K562 (cell line): ENCODE data around the gene ENDOG. TPM values are rescaled to one million over a fixed set of nuclear protein-coding genes. Genes with fewer than 3 reads are reported as not detected.
A peak's percentile ranks its signal among the peaks of the same experiment; 100 is the strongest.
"Not testable (repeated sequence)": the region's sequence is repeated elsewhere in the genome, so short reads cannot be mapped to it uniquely, and the experiment has no call there.

Experiments
- ATAC-seq: fragments of 200-7000 bp; cut with Tn5 transposase; 3 replicates; pipeline ENCODE4 v1.9.1; 2020; ENCODE audit warnings: moderate library complexity
- BruUV-seq: library from RNA; stranded (reverse); fragments of 400-500 nt; replicated peaks from 2 replicates; lab custom pipeline; 2021; lab: Mats Ljungman, UMichigan
- CTCF ChIA-PET: fragments of 300-600 bp; formaldehyde crosslinking; extraction: SDS; loops from one replicate; lab custom pipeline; 2021; ENCODE audit warnings: low intra/inter-chr PET ratio; lab: Yijun Ruan, JAX
- POLR2A ChIA-PET: fragments of 300-600, 350-650 bp; sonication (Branson Sonifier 250); formaldehyde crosslinking; extraction: SDS; loops from one replicate; lab custom pipeline; 2021; ENCODE audit warnings: antibody characterized with exemption, inconsistent platforms; lab: Yijun Ruan, JAX
- DNase-seq, 4 experiments: peaks; one replicate each; pipeline versions ENCODE4 v3.0.0 to v3.0.0-alpha.2; 2011 to 2018; ENCODE audit warnings: low spot score in 3 of 4, mixed read lengths in 3 of 4; ENCODE audit errors: extremely low read depth in 1 of 4
- FAIRE-seq: peaks from 2 replicates; lab custom pipeline; 2011; peaks lifted over from hg19 to GRCh38; lab: Jason Lieb, UNC
- H2AFZ ChIP-seq: 2 replicates; pipeline ENCODE4 v1.6.0; 2011; ENCODE audit warnings: low read depth, low read length, control low read depth, inconsistent platforms
- H3K27ac ChIP-seq: fragments of 200-600 bp; 3 replicates; pipeline ENCODE4 v1.8.0; 2011; ENCODE audit warnings: low read depth, mild to moderate bottlenecking, control low read depth, inconsistent platforms, low read length, moderate library complexity, mixed read lengths; ENCODE audit errors: extremely low read depth
- H3K27me3 ChIP-seq, 2 experiments: fragments of 300-600 bp in 1 of 2; 2 replicates in 1 of 2; 3 replicates in 1 of 2; pipeline versions ENCODE4 v1.6.0 to v1.8.0; 2011; ENCODE audit warnings: inconsistent platforms in 2 of 2, low read length in 2 of 2, mild to moderate bottlenecking in 1 of 2, mixed read lengths in 1 of 2, moderate library complexity in 1 of 2; ENCODE audit not compliant: control insufficient read depth in 2 of 2, insufficient read depth in 2 of 2
- H3K36me3 ChIP-seq: fragments of 300-600 bp; 3 replicates; pipeline ENCODE4 v1.8.0; 2011; ENCODE audit warnings: mild to moderate bottlenecking, low read length, inconsistent platforms; ENCODE audit not compliant: control insufficient read depth, insufficient read depth
- H3K4me1 ChIP-seq, 2 experiments: fragments of 200-600 bp in 1 of 2; replicated peaks in 1 of 2; 2 replicates in 1 of 2; 3 replicates in 1 of 2; pipeline versions ENCODE4 v1.5.1 to v1.8.0; 2011; ENCODE audit warnings: inconsistent platforms in 2 of 2, low read length in 2 of 2, mild to moderate bottlenecking in 1 of 2, mixed read lengths in 1 of 2, moderate library complexity in 1 of 2; ENCODE audit not compliant: control insufficient read depth in 2 of 2, insufficient read depth in 2 of 2
- H3K4me2 ChIP-seq: 2 replicates; pipeline ENCODE4 v1.6.1; 2011; ENCODE audit warnings: low read length, control low read depth, inconsistent platforms, mixed read lengths; ENCODE audit not compliant: insufficient read depth
- H3K4me3 ChIP-seq: fragments of 200-600 bp; sonication (generic), shearing (Covaris generic); 2 replicates; pipeline ENCODE4 v1.5.1; 2016; ENCODE audit warnings: control low read depth, inconsistent platforms
- H3K79me2 ChIP-seq: fragments of 200-600 bp; 3 replicates; pipeline ENCODE4 v1.8.0; 2011; ENCODE audit warnings: low read length, inconsistent platforms; ENCODE audit not compliant: control insufficient read depth, insufficient read depth
- H3K9ac ChIP-seq, 2 experiments: 2 replicates each; pipeline versions ENCODE4 v1.6.0 to v1.6.1; 2011; ENCODE audit warnings: low read depth in 2 of 2, low read length in 2 of 2, control low read depth in 1 of 2, inconsistent platforms in 1 of 2, mild to moderate bottlenecking in 1 of 2, mixed read lengths in 1 of 2; ENCODE audit not compliant: insufficient read depth in 1 of 2
- H3K9me1 ChIP-seq: one replicate; pipeline ENCODE4 v1.6.0; 2011; ENCODE audit warnings: inconsistent platforms, mild to moderate bottlenecking, low read length, moderate library complexity; ENCODE audit not compliant: control insufficient read depth, insufficient read depth
- H3K9me3 ChIP-seq: replicated peaks from 2 replicates; pipeline ENCODE4 v1.5.1; 2011; ENCODE audit warnings: low read depth, low read length, inconsistent platforms; ENCODE audit not compliant: control insufficient read depth, insufficient read depth
- H4K20me1 ChIP-seq: replicated peaks from 2 replicates; pipeline ENCODE4 v1.6.1; 2011; ENCODE audit warnings: low read length, inconsistent platforms, mixed read lengths; ENCODE audit not compliant: control insufficient read depth, insufficient read depth
- ARID1B ChIP-seq: fragments of 450-650 bp; IDR thresholded peaks from 2 replicates; pipeline ENCODE4 v1.6.1; 2016; ENCODE audit warnings: antibody characterized with exemption, mild to moderate bottlenecking, inconsistent platforms
- CBX8 ChIP-seq: fragments of 200-600 bp; sonication (generic); IDR thresholded peaks from 2 replicates; pipeline ENCODE4 v1.6.1; 2012; ENCODE audit warnings: borderline replicate concordance, mixed run types, low read depth, mild to moderate bottlenecking, moderate library complexity, mixed read lengths, low read length, control low read depth, inconsistent platforms; ENCODE audit not compliant: poor library complexity, severe bottlenecking; ENCODE audit errors: extremely low read depth
- ELK1 ChIP-seq: sonication (generic); formaldehyde crosslinking; IDR thresholded peaks from 2 replicates; pipeline ENCODE4 v1.8.1; 2022; ENCODE audit warnings: missing genetic modification reagents
- HNRNPH1 ChIP-seq: fragments of 200-400 bp; formaldehyde crosslinking; optimal IDR thresholded peaks from 2 replicates; pipeline ENCODE3; 2017; ENCODE audit warnings: low read depth, mild to moderate bottlenecking, low read length, moderate library complexity
- LEF1 ChIP-seq: fragments of 450-650 bp; IDR thresholded peaks from 2 replicates; pipeline ENCODE4 v1.6.1; 2016; ENCODE audit warnings: mild to moderate bottlenecking
- PCBP2 ChIP-seq: fragments of 200-400 bp; formaldehyde crosslinking; IDR thresholded peaks from 2 replicates; pipeline ENCODE4 v1.6.1; 2018; ENCODE audit warnings: low read length, low read depth, mild to moderate bottlenecking, moderate library complexity; ENCODE audit not compliant: poor library complexity, severe bottlenecking
- POLR2H ChIP-seq: IDR thresholded peaks from 2 replicates; pipeline ENCODE4 v1.6.1; 2016; ENCODE audit warnings: missing genetic modification characterization, low read depth, mild to moderate bottlenecking, control low read depth, missing compliant biosample characterization, moderate library complexity
- SNAPC5 ChIP-seq: fragments of 250-450 bp; sonication (Bioruptor Pico); IDR thresholded peaks from 2 replicates; pipeline ENCODE4 v1.8.0; 2021; ENCODE audit warnings: moderate library complexity, mild to moderate bottlenecking, inconsistent platforms
- TCF7 ChIP-seq: sonication (generic); IDR thresholded peaks from 2 replicates; pipeline ENCODE4 v1.6.1; 2016; ENCODE audit warnings: antibody characterized with exemption, borderline replicate concordance
- THRAP3 ChIP-seq: fragments of 450-650 bp; IDR thresholded peaks from 2 replicates; pipeline ENCODE4 v1.6.1; 2016; ENCODE audit warnings: mild to moderate bottlenecking, inconsistent platforms, borderline replicate concordance
- ZNF121 ChIP-seq: sonication (generic); formaldehyde crosslinking; conservative IDR thresholded peaks from 2 replicates; pipeline ENCODE4 v1.8.0; 2022; ENCODE audit warnings: missing genetic modification reagents
- ZNF165 ChIP-seq: fragments of 250-450 bp; sonication (Bioruptor Pico); IDR thresholded peaks from 2 replicates; pipeline ENCODE4 v1.4.0; 2020; ENCODE audit warnings: borderline replicate concordance
- ZNF232 ChIP-seq: sonication (generic); formaldehyde crosslinking; IDR thresholded peaks from 2 replicates; pipeline ENCODE4 v1.8.0; 2022; ENCODE audit warnings: mild to moderate bottlenecking, missing genetic modification reagents
- ZNF282 ChIP-seq: sonication (generic); formaldehyde crosslinking; IDR thresholded peaks from 2 replicates; pipeline ENCODE4 v1.8.1; 2023; ENCODE audit warnings: missing genetic modification reagents
- WGBS: fragments of 100-300 bp; shearing (Covaris generic); methylation state at CpG from one replicate; pipeline ENCODE4 v1.1.6; 2016; ENCODE audit warnings: low coverage, mixed read lengths; ENCODE audit not compliant: insufficient coverage; ENCODE audit errors: missing lambda C conversion rate; 5-methylcytosine and 5-hydroxymethylcytosine counted together
- in situ Hi-C: fragments of 300-500 bp; cut with MboI; formaldehyde crosslinking; loops from 4 replicates; pipeline ENCODE4 v1.15.0; 2018; ENCODE audit warnings: inconsistent platforms, mixed read lengths
- intact Hi-C: fragments of 100-400 bp; cut with micrococcal nuclease; formaldehyde crosslinking; loops from 2 replicates; pipeline ENCODE4 v1.14.2; 2022
- polyA plus RNA-seq, 8 experiments: library from polyadenylated mRNA; depleted of rRNA in 4 of 8; stranded (reverse) in 5 of 8; unstranded in 3 of 8; fragments of >200 nt; fragmentation: Nextera tagmentation in 2 of 8; fragmentation: Illumina TruSeq in 1 of 8; extraction: Ambion mirVana in 2 of 8; extraction: Trizol in 1 of 8; gene quantifications; 2 replicates each; pipeline versions ENCODE4 v1.2.1 to v1.2.3, GENCODE V29; 2011 to 2014; ENCODE audit warnings: inconsistent platforms in 1 of 8, missing spikeins in 1 of 8
- total RNA-seq, 7 experiments: library from RNA; depleted of rRNA in 6 of 7; stranded (reverse); fragments of >200 nt in 6 of 7; fragmentation: Illumina TruSeq in 2 of 7; extraction: Trizol in 2 of 7; gene quantifications; 2 replicates each; pipeline versions ENCODE4 v1.2.1 to v1.2.3, GENCODE V29; 2011 to 2021; ENCODE audit warnings: low replicate concordance in 1 of 7

The ENDOG gene
- total and polyA plus RNA-seq, 9 of the 15 experiments (the other 6 are each of a cell fraction or from before 2014, with no cell fraction given), result 1.2 to 91.0 (median 25.5) TPM

- H3K9ac ChIP-seq, intact Hi-C loops, CTCF ChIA-PET, H3K9me1 ChIP-seq, H3K4me2 ChIP-seq, in situ Hi-C loops, FAIRE-seq, H3K4me3 ChIP-seq, DNase-seq, H3K79me2 ChIP-seq, H2AFZ ChIP-seq, ATAC-seq, BruUV-seq, H4K20me1 ChIP-seq, H3K27ac ChIP-seq, H3K9me3 ChIP-seq, H3K4me1 ChIP-seq, H3K27me3 ChIP-seq: not testable (repeated sequence)
- POLR2A ChIA-PET, result interaction anchor here (0.8 to 3.1 kb wide), 3 partner anchors 11 to 35 kb away, joined by 3 to 9 read pairs (median 3); partner anchors contain the start of genes ENDOG and SPOUT1
- 0% methylated on average over 1 of the region's 2 CpGs for WGBS
- peak; percentile 90 for TF ChIP-seq ZNF121 (CRISPR knock-in tag)
- peaks cover 79% of the 10 kb centered on the region; the same call in 2 of the 3 replicates for H3K36me3 ChIP-seq
These were observed 23.3 kb upstream of the ENDOG start for GRCh38 chr9:128794961-128795360.

- WGBS, result 87% methylated on average over 7 of the region's 8 CpGs
- TF ChIP-seq LEF1 (no peak), HNRNPH1 (no peak), ZNF232 (CRISPR knock-in tag) (no peak), CBX8 (no peak), ZNF282 (CRISPR knock-in tag) (no peak), SNAPC5 (no peak), ZNF121 (CRISPR knock-in tag) (no peak), THRAP3 (no peak), POLR2H (tag) (no peak), ELK1 (no peak), PCBP2 (no peak), TCF7 (no peak), ZNF165 (no peak), ARID1B (no peak)
These were observed 19.4 kb upstream of the ENDOG start for GRCh38 chr9:128798896-128799295.

More at GRCh38 chr9:128798896-128799295, 19.4 kb upstream of the ENDOG start:
- ATAC-seq (no peak), FAIRE-seq (no peak), DNase-seq (no peak)
- Histone ChIP-seq H3K4me2 (no peak overlapping the region), H2AFZ (no peak overlapping the region), H3K36me3 (peaks cover 72% of the 10 kb centered on the region), H3K27ac (no peak overlapping the region), H3K4me1 (no peaks in the 10 kb centered on the region; a peak in 1 of 5 replicates), H3K27me3 (no peaks in the 10 kb centered on the region), H4K20me1 (no peaks in the 10 kb centered on the region), H3K79me2 (no peaks in the 10 kb centered on the region), H3K4me3 (no peak overlapping the region), H3K9me3 (no peaks in the 10 kb centered on the region), H3K9ac (no peak overlapping the region), H3K9me1 (no peaks in the 10 kb centered on the region)
- BruUV-seq, result no TSS peak
- intact Hi-C loops (no loop called here), in situ Hi-C loops (no loop called here)
- CTCF ChIA-PET, result no interaction called here
- POLR2A ChIA-PET, result interaction anchor here (1.7 kb wide), 1 partner anchor 13 kb away, joined by 5 read pairs; no protein-coding TSS in a partner anchor
